Ectodermal cell (in vitro differentiated cells): ENCODE measurements around the gene FRZB.

Experiments
- H3K27ac ChIP-seq: 2 replicates; pipeline ENCODE4 v1.7.0; 2013; ENCODE audit warnings: mild to moderate bottlenecking, low read depth, low read length; ENCODE audit not compliant: insufficient read depth, poor library complexity, severe bottlenecking
- H3K27me3 ChIP-seq: 2 replicates; pipeline ENCODE4 v1.7.0; 2013; ENCODE audit warnings: mild to moderate bottlenecking, low read length; ENCODE audit not compliant: insufficient read depth, control insufficient read depth, poor library complexity, severe bottlenecking
- H3K36me3 ChIP-seq: one replicate; pipeline ENCODE4 v1.7.0; 2013; ENCODE audit warnings: low read length; ENCODE audit not compliant: control insufficient read depth, insufficient read depth
- H3K4me1 ChIP-seq: one replicate; pipeline ENCODE4 v1.7.0; 2013; ENCODE audit warnings: low read length; ENCODE audit not compliant: control insufficient read depth, insufficient read depth
- H3K4me3 ChIP-seq: 2 replicates; pipeline ENCODE4 v1.7.0; 2013; ENCODE audit warnings: low read depth, low read length, control low read depth; ENCODE audit not compliant: insufficient read depth
- H3K9me3 ChIP-seq: 2 replicates; pipeline ENCODE4 v1.7.0; 2013; ENCODE audit warnings: mild to moderate bottlenecking, low read length, moderate library complexity; ENCODE audit not compliant: control insufficient read depth
- WGBS, 2 experiments: methylation state at CpG; one replicate each; pipeline ENCODE4 v1.1.7; 2013; ENCODE audit warnings: missing lambda C conversion rate in 2 of 2; 5-methylcytosine and 5-hydroxymethylcytosine counted together

The FRZB gene

GRCh38 chr2:182852090-182852489 is 14.3 kb downstream of the FRZB start:
- H3K27ac ChIP-seq: no peak overlapping the region
- H3K27me3 ChIP-seq: no peaks in the 10 kb centered on the region
- H3K36me3 ChIP-seq: no peaks in the 10 kb centered on the region
- 86 to 100% methylated on average over 1 of the region's 1 CpG for WGBS, 2 experiments
- peaks cover 8% of the 10 kb centered on the region for H3K4me1 ChIP-seq
- no peak overlapping the region for H3K4me3 ChIP-seq
- H3K9me3 ChIP-seq: no peaks in the 10 kb centered on the region

DNA sequence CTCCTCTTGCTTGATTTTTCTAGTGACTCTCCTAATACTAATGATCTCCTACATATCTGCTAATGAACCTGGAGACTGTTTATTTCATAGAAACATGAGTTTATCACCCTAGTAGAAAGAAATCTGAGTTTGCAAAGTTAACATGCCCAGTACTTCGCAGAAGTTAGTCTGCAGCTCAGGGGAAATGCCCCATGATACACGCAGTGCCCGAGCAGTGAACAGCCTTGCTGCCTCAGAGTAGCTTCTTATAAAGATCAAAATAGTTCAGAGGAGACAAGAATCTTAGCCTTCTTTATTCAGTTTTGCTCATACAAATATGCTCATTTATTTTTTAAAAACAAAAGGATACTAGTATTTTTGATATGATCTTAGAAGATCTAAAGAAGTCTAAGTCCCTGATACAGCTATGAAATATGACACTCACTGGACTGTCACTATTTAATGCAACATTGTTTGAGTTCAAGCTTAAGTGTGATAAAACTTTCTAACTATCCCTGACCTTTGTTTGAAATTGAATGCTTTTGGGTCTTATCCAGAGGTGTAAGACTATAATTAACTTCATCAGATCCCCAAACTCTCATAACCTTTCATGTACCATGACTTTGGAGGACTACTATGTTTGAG is 20.5 kb downstream of the FRZB start:
- Histone ChIP-seq H3K36me3 (no peaks in the 10 kb centered on the region), H3K27me3 (no peaks in the 10 kb centered on the region), H3K27ac (no peak overlapping the region), H3K4me3 (no peak overlapping the region), H3K4me1 (no peaks in the 10 kb centered on the region), H3K9me3 (no peaks in the 10 kb centered on the region)
- 88% methylated on average over 3 of the region's 3 CpGs for WGBS, 2 experiments

DNA sequence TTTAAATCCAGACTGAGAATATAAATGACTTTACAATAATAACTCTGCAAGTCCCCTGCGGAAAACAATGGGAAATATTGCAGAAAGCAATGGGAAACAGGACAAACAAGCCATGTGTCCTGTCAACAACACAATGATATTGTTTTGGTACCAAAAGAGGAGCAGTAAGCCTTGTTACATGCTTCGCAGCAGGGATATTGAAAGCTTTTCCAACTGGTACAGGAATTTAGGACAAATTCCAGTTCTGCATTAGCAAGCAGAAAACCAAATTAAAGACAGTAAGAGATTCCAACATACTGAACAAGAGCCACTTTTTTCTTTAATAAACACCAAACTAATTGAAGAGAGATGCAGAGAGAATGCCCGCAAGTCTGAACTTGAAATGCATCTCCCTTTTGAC is 30.0 kb downstream of the FRZB start:
- no peaks in the 10 kb centered on the region for H3K9me3 ChIP-seq
- H3K36me3 ChIP-seq: no peaks in the 10 kb centered on the region
- peaks cover 7% of the 10 kb centered on the region for H3K4me1 ChIP-seq
- 81 to 86% methylated on average over 2 to 3 of the region's 3 CpGs for WGBS, 2 experiments
- no peak overlapping the region for H3K27ac ChIP-seq
- H3K27me3 ChIP-seq: no peaks in the 10 kb centered on the region
- H3K4me3 ChIP-seq: no peak overlapping the region

- H3K36me3 ChIP-seq: no peaks in the 10 kb centered on the region
- WGBS, 2 experiments: 100% methylated on average over 1 of the region's 1 CpG
- H3K27ac ChIP-seq: no peak overlapping the region
- peaks cover 4% of the 10 kb centered on the region for H3K4me1 ChIP-seq
- no peaks in the 10 kb centered on the region for H3K9me3 ChIP-seq
- no peaks in the 10 kb centered on the region for H3K27me3 ChIP-seq
- no peak overlapping the region for H3K4me3 ChIP-seq
Observed at GRCh38 chr2:182834293-182834692, 32.1 kb downstream of the FRZB start.

GRCh38 chr2:182833084-182833854 is 33.2 kb downstream of the FRZB start:
- Histone ChIP-seq H3K9me3 (no peaks in the 10 kb centered on the region), H3K4me3 (no peak overlapping the region), H3K27ac (no peak overlapping the region), H3K27me3 (no peaks in the 10 kb centered on the region), H3K36me3 (no peaks in the 10 kb centered on the region), H3K4me1 (peaks cover 4% of the 10 kb centered on the region)
- 94 to 96% methylated on average over 9 of the region's 9 CpGs for WGBS, 2 experiments

GRCh38 chr2:182831921-182832320 is 34.5 kb downstream of the FRZB start:
- Histone ChIP-seq H3K27me3 (no peaks in the 10 kb centered on the region), H3K36me3 (no peaks in the 10 kb centered on the region), H3K9me3 (no peaks in the 10 kb centered on the region), H3K4me3 (no peak overlapping the region), H3K4me1 (peaks cover 4% of the 10 kb centered on the region), H3K27ac (no peak overlapping the region)
- 87 to 92% methylated on average over 2 to 3 of the region's 3 CpGs for WGBS, 2 experiments

GRCh38 chr2:182831101-182831500 is 35.3 kb downstream of the FRZB start:
- Histone ChIP-seq H3K27ac (no peak overlapping the region), H3K4me3 (no peak overlapping the region)

DNA sequence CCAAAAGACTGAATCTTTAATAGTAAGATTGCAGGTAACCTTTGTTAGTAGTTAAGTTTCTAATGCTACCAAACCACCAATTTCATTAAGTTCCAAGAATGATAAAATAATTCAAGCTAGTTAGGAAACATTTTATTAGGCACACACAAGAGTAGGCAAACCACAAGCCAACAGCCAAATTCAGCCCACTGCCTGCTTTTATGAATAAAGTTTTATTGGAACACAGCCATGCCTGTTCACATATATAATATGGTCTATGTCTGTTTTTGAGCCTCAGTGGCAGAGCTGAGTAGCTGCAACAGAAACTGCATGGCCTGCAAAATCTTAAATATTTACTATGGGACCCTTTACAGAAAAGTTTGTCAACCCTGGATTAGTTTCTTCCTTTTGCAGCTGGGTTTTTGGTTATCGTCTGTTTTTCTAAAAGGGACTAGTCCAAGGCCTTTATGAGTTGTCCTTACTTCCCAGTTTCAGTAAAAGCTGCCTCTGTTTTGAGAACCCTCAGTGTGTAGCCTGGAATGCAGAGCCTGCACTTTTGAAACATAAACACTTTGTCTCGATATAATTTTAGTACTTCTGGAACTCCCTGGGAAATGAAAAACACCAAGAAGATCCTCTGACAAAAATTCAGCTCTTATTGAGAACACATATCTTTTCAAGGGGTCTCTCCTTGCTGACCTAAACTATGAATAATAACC is 39.1 kb downstream of the FRZB start:
- Histone ChIP-seq H3K36me3 (no peaks in the 10 kb centered on the region), H3K4me1 (peaks cover 4% of the 10 kb centered on the region), H3K9me3 (no peaks in the 10 kb centered on the region), H3K4me3 (no peak overlapping the region), H3K27me3 (no peaks in the 10 kb centered on the region), H3K27ac (no peak overlapping the region)
- 93 to 97% methylated on average over 2 of the region's 2 CpGs for WGBS, 2 experiments

More at GRCh38 chr2:182831101-182831500, 35.3 kb downstream of the FRZB start:
- H3K36me3 ChIP-seq: no peaks in the 10 kb centered on the region
- no peaks in the 10 kb centered on the region for H3K9me3 ChIP-seq
- no peaks in the 10 kb centered on the region for H3K27me3 ChIP-seq
- H3K4me1 ChIP-seq: peaks cover 1% of the 10 kb centered on the region

DNA sequence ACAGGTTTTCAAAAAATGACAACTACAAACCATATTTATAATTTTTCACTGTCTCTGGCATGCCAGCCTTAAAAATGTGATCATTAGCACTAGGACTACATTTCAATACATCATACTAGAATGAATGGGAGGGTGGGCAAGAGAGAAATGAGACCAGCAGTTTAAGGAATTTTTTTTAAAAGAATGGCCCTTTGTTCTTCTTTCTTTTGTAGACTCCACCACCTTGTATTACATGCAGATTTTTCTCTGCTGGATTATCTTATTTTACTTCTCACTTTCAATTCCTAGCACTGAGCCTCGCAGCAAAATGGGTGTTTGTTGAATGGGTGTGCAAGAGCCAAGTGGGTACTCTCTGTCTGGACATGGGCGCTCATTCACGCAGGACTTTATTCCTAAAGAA is 39.9 kb downstream of the FRZB start:
- no peak overlapping the region for H3K27ac ChIP-seq
- no peaks in the 10 kb centered on the region for H3K36me3 ChIP-seq
- peaks cover 4% of the 10 kb centered on the region for H3K4me1 ChIP-seq
- 79 to 87% methylated on average over 3 of the region's 3 CpGs for WGBS, 2 experiments
- no peaks in the 10 kb centered on the region for H3K9me3 ChIP-seq
- no peak overlapping the region for H3K4me3 ChIP-seq
- H3K27me3 ChIP-seq: no peaks in the 10 kb centered on the region

DNA sequence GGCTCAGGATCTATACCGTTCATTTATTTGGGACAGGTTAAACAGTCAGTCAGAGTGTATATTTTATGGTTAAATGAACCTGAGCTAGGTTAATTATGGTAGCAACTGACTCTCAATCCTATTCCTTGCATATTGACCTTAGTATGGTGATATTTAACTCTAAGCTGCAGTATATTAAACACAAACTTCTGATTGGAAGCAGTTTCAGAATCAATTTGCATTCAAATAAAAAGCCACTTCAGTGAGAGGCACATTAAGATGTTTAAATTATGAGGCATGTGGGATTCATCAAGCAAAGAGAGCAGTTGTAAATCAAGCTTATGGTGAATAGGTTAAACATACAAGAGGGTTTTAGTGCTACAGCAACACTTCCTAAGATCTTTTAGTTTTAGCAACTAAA is 40.4 kb downstream of the FRZB start:
- Histone ChIP-seq H3K9me3 (no peaks in the 10 kb centered on the region), H3K4me1 (peaks cover 4% of the 10 kb centered on the region), H3K4me3 (no peak overlapping the region), H3K27me3 (no peaks in the 10 kb centered on the region), H3K36me3 (no peaks in the 10 kb centered on the region), H3K27ac (no peak overlapping the region)
- WGBS, 2 experiments: 90% methylated on average over 1 of the region's 1 CpG
